HCT116 (cell line): ENCODE results near the gene CDK9. TPM values are rescaled to one million over a fixed set of nuclear protein-coding genes. Genes with fewer than 3 reads are reported as not detected.

ENCODE experiments used
- ATAC-seq: fragments of 200-7000 bp; cut with Tn5 transposase; 2 replicates; pipeline ENCODE4 v1.9.1; 2020; ENCODE audit warnings: mild to moderate bottlenecking, moderate library complexity
- BruUV-seq: library from RNA; stranded (reverse); fragments of 400-500 nt; replicated peaks from 2 replicates; lab custom pipeline; 2021; lab: Mats Ljungman, UMichigan
- CTCF ChIA-PET: fragments of 300-600 bp; sonication (Branson Sonifier 250); formaldehyde crosslinking; loops from one replicate; lab custom pipeline; 2021; ENCODE audit warnings: antibody characterized with exemption; lab: Charles Lee
- POLR2A ChIA-PET: fragments of 300-600, 350-600 bp; sonication (Branson Sonifier 250); formaldehyde crosslinking; loops from one replicate; lab custom pipeline; 2021; ENCODE audit warnings: antibody characterized with exemption; lab: Charles Lee
- RAD21 ChIA-PET, 2 experiments: fragments of 300-600 bp; sonication (Branson Sonifier 250); formaldehyde crosslinking; loops; one replicate each; lab custom pipeline; 2023; ENCODE audit warnings: low total read pairs in 2 of 2; ENCODE audit not compliant: uncharacterized antibody in 2 of 2, unreplicated experiment in 2 of 2, low non-redundant PET in 1 of 2; lab: Charles Lee
- DNase-seq: peaks from one replicate; pipeline ENCODE4 v3.0.0-alpha.2; 2010; ENCODE audit warnings: low read depth, low spot score
- H2AFZ ChIP-seq: fragments of 200-600 bp; shearing (Covaris generic), sonication (generic); 2 replicates; pipeline ENCODE4 v1.6.1; 2017; ENCODE audit warnings: low read depth, mixed run types, mixed read lengths, antibody characterized with exemption, low read length; ENCODE audit not compliant: poor library complexity, severe bottlenecking
- H3K27ac ChIP-seq: 2 replicates; pipeline ENCODE4 v1.5.1; 2012; ENCODE audit warnings: low read depth, low read length
- H3K27me3 ChIP-seq: fragments of 200-600 bp; sonication (generic); 2 replicates; pipeline ENCODE4 v1.6.1; 2016; ENCODE audit warnings: mixed run types, low read length, mixed read lengths; ENCODE audit not compliant: insufficient read depth
- H3K36me3 ChIP-seq, 2 experiments: fragments of 200-500 bp in 1 of 2; fragments of 200-600 bp in 1 of 2; sonication (Bioruptor generic) in 1 of 2; sonication (generic) in 1 of 2; 2 replicates each; pipeline versions ENCODE4 v1.5.1 to v1.6.1; 2014 to 2016; ENCODE audit warnings: low read length in 2 of 2, inconsistent platforms in 1 of 2, mixed read lengths in 1 of 2, mixed run types in 1 of 2; ENCODE audit not compliant: insufficient read depth in 2 of 2, control insufficient read depth in 1 of 2
- H3K4me1 ChIP-seq, 2 experiments: fragments of 200-600 bp in 1 of 2; sonication (generic) in 1 of 2; 2 replicates each; pipeline versions ENCODE4 v1.5.1 to v1.6.1; 2012 to 2017; ENCODE audit warnings: low read length in 2 of 2, inconsistent platforms in 1 of 2, mild to moderate bottlenecking in 1 of 2, mixed read lengths in 1 of 2, mixed run types in 1 of 2, moderate library complexity in 1 of 2; ENCODE audit not compliant: insufficient read depth in 2 of 2, control insufficient read depth in 1 of 2
- H3K4me2 ChIP-seq: fragments of 200-600 bp; sonication (generic); 2 replicates; pipeline ENCODE4 v1.6.1; 2017; ENCODE audit warnings: mixed run types, low read length, mixed read lengths
- H3K4me3 ChIP-seq, 2 experiments: fragments of 200-600 bp in 1 of 2; sonication (generic) in 1 of 2; replicated peaks in 1 of 2; 2 replicates each; pipeline ENCODE4 v1.5.1; 2011 to 2016; ENCODE audit warnings: low read length in 2 of 2, control low read depth in 1 of 2, low read depth in 1 of 2, mild to moderate bottlenecking in 1 of 2, mixed read lengths in 1 of 2, mixed run types in 1 of 2
- H3K79me2 ChIP-seq: fragments of 200-600 bp; sonication (generic); 2 replicates; pipeline ENCODE4 v1.6.1; 2017; ENCODE audit warnings: mild to moderate bottlenecking, mixed run types, low read length, moderate library complexity, mixed read lengths; ENCODE audit not compliant: insufficient read depth
- H3K9ac ChIP-seq: fragments of 200-600 bp; sonication (generic); 2 replicates; pipeline ENCODE4 v1.6.1; 2016; ENCODE audit warnings: low read length, mixed read lengths
- H3K9me2 ChIP-seq: fragments of 200-600 bp; sonication (generic), shearing (Covaris generic); 2 replicates; pipeline ENCODE4 v1.6.1; 2017; ENCODE audit warnings: mixed run types, mild to moderate bottlenecking, moderate library complexity; ENCODE audit not compliant: insufficient read depth
- H3K9me3 ChIP-seq, 2 experiments: fragments of 200-500 bp in 1 of 2; fragments of 200-600 bp in 1 of 2; sonication (Bioruptor generic) in 1 of 2; sonication (generic) in 1 of 2; 2 replicates each; pipeline ENCODE4 v1.6.1; 2014 to 2017; ENCODE audit warnings: low read length in 2 of 2, mixed read lengths in 2 of 2, inconsistent platforms in 1 of 2, low read depth in 1 of 2, mild to moderate bottlenecking in 1 of 2, mixed run types in 1 of 2, moderate library complexity in 1 of 2; ENCODE audit not compliant: control insufficient read depth in 1 of 2, insufficient read depth in 1 of 2
- H4K20me1 ChIP-seq: fragments of 200-600 bp; sonication (generic), shearing (Covaris generic); 2 replicates; pipeline ENCODE4 v1.6.1; 2017; ENCODE audit warnings: mixed run types, mild to moderate bottlenecking, moderate library complexity; ENCODE audit not compliant: insufficient read depth
- CBX3 ChIP-seq: IDR thresholded peaks from 2 replicates; pipeline ENCODE4 v1.6.1; 2012; ENCODE audit warnings: low read depth
- JUND ChIP-seq: IDR thresholded peaks from 2 replicates; pipeline ENCODE4 v1.6.1; 2012
- POLR2A ChIP-seq: IDR thresholded peaks from 2 replicates; pipeline ENCODE4 v1.7.0; 2011; ENCODE audit warnings: borderline replicate concordance; ENCODE audit not compliant: insufficient read depth, insufficient read length; ENCODE audit errors: extremely low read depth
- POLR2AphosphoS5 ChIP-seq: IDR thresholded peaks from 2 replicates; pipeline ENCODE4 v1.6.1; 2011; ENCODE audit warnings: mild to moderate bottlenecking, low read depth, low read length, moderate library complexity
- SIN3A ChIP-seq: IDR thresholded peaks from 2 replicates; pipeline ENCODE4 v1.6.1; 2012; ENCODE audit warnings: low read depth
- TCF7L2 ChIP-seq: IDR thresholded peaks from 2 replicates; pipeline ENCODE4 v1.7.0; 2011; ENCODE audit warnings: borderline replicate concordance, inconsistent platforms; ENCODE audit not compliant: insufficient read depth, insufficient read length; ENCODE audit errors: extremely low read depth
- ZNF274 ChIP-seq: fragments of 200-500 bp; sonication (Bioruptor generic); IDR thresholded peaks from 2 replicates; pipeline ENCODE4 v1.6.1; 2014; ENCODE audit warnings: mild to moderate bottlenecking, low read depth, low read length, inconsistent platforms
- intact Hi-C: fragments of 100-400 bp; cut with micrococcal nuclease; formaldehyde crosslinking; loops from 2 replicates; pipeline ENCODE4 v1.10.0; 2022
- total RNA-seq: library from RNA; stranded (reverse); gene quantifications from one replicate; pipeline ENCODE4 v1.2.1, GENCODE V29; 2021; ENCODE audit not compliant: unreplicated experiment
- TF ChIP-seq, protein P1 (sequence below): IDR thresholded peaks from 2 replicates; pipeline ENCODE4 v1.6.1; 2012
- TF ChIP-seq, protein P2 (sequence below): IDR thresholded peaks from 2 replicates; pipeline ENCODE4 v1.6.1; 2011; ENCODE audit warnings: mild to moderate bottlenecking, low read length, moderate library complexity; ENCODE audit not compliant: insufficient replicate concordance; ENCODE audit errors: extremely low read depth

The CDK9 gene
- total RNA-seq, 1 experiment from 2014 or later: 102 TPM

DNA sequence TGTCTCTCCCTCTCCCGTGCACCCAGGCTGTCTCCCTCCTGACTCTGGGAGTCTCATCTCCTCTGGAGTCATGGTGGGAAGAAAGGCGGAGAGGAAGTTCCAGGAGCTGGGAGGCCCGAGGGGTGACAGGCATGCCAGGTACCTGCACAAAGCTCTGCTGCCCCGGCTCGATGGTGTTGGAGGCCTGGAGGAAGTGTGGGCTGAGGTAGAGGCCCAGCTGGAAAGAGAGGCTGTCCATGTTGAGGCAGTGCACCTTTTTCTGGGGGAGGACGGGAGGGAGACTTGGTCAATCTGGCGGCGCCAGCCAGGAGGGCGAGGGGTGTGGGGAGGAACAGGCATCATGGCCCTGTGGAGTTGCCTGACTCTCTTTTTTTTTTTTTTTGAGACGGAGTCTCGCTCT is 32.7 kb downstream of the CDK9 start:
- Histone ChIP-seq H3K9me3 (no peaks in the 10 kb centered on the region), H3K4me1 (no peaks in the 10 kb centered on the region), H3K4me3 (no peak overlapping the region), H2AFZ (no peak overlapping the region), H3K9me2 (no peaks in the 10 kb centered on the region), H3K9ac (no peak overlapping the region), H4K20me1 (no peaks in the 10 kb centered on the region), H3K36me3 (peaks cover 7 to 8% of the 10 kb centered on the region in 2 experiments; a peak in 3 of 4 replicates), H3K79me2 (no peaks in the 10 kb centered on the region), H3K27me3 (no peaks in the 10 kb centered on the region), H3K27ac (no peak overlapping the region), H3K4me2 (no peak overlapping the region)
- ChIA-PET POLR2A (no interaction called here), RAD21 (no interaction called here), CTCF (no interaction called here)
- TF ChIP-seq TCF7L2 (no peak), POLR2AphosphoS5 (no peak), POLR2A (no peak), ZNF274 (no peak), CBX3 (no peak), JUND (no peak)
- TF ChIP-seq, protein P1, sequence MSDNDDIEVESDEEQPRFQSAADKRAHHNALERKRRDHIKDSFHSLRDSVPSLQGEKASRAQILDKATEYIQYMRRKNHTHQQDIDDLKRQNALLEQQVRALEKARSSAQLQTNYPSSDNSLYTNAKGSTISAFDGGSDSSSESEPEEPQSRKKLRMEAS: no peak
- TF ChIP-seq, protein P2, sequence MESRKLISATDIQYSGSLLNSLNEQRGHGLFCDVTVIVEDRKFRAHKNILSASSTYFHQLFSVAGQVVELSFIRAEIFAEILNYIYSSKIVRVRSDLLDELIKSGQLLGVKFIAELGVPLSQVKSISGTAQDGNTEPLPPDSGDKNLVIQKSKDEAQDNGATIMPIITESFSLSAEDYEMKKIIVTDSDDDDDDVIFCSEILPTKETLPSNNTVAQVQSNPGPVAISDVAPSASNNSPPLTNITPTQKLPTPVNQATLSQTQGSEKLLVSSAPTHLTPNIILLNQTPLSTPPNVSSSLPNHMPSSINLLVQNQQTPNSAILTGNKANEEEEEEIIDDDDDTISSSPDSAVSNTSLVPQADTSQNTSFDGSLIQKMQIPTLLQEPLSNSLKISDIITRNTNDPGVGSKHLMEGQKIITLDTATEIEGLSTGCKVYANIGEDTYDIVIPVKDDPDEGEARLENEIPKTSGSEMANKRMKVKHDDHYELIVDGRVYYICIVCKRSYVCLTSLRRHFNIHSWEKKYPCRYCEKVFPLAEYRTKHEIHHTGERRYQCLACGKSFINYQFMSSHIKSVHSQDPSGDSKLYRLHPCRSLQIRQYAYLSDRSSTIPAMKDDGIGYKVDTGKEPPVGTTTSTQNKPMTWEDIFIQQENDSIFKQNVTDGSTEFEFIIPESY: no peak
- DNase-seq (no peak), ATAC-seq (no peak)
- no TSS peak for BruUV-seq
- intact Hi-C loops: no loop called here

DNA sequence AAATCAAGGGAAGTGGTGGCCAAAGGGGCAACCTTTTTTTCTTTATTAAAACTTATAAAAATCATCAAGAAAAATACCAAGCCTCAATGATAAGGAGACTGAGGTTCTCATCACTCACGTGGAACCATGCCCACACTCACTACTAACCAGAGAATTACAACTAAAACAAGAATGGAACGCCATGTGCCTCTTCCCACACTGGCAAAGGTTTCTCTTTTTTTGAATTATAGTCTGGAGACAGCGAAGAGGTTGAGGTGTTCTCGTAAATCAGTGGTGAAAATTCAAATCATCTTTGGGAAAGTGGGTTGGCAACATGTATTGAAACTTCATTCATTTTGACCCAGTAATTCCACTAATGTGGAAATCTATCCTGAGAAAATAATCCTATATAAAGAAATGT is 36.3 kb downstream of the CDK9 start:
- Histone ChIP-seq H3K4me2 (no peak overlapping the region), H3K4me3 (no peak overlapping the region), H2AFZ (no peak overlapping the region), H3K9me3 (no peaks in the 10 kb centered on the region), H3K9ac (no peak overlapping the region), H3K9me2 (no peaks in the 10 kb centered on the region), H3K4me1 (peaks cover 6 to 12% of the 10 kb centered on the region in 2 experiments; a peak in 3 of 4 replicates), H3K79me2 (no peaks in the 10 kb centered on the region), H3K27ac (no peak overlapping the region), H4K20me1 (no peaks in the 10 kb centered on the region), H3K36me3 (no peaks in the 10 kb centered on the region), H3K27me3 (no peaks in the 10 kb centered on the region)
- no peak for ATAC-seq
- ChIA-PET CTCF (no interaction called here), RAD21 (no interaction called here), POLR2A (no interaction called here)
- BruUV-seq: no TSS peak
- TF ChIP-seq, protein P2: no peak
- no peak for TF ChIP-seq SIN3A
- no peak for DNase-seq
- intact Hi-C loops: no loop called here
